Neural cell (in vitro differentiated cells): ENCODE data around the gene HMGXB4. TPM values are rescaled to one million over a fixed set of nuclear protein-coding genes. Genes with fewer than 3 reads are reported as not detected.

ENCODE experiments used
- H2AFZ ChIP-seq: fragments of 200-600, 300-800 bp; sonication (generic), shearing (Covaris generic); 2 replicates; pipeline ENCODE4 v1.6.0; 2014; ENCODE audit warnings: low read depth, mild to moderate bottlenecking, antibody characterized with exemption, low read length, moderate library complexity
- H3F3A ChIP-seq: fragments of 200-600 bp; shearing (Covaris generic); 2 replicates; pipeline ENCODE4 v1.6.1; 2016; ENCODE audit warnings: mild to moderate bottlenecking, moderate library complexity, mixed read lengths, antibody characterized with exemption, low read length; ENCODE audit not compliant: insufficient read depth, poor library complexity, severe bottlenecking
- H3K27ac ChIP-seq: fragments of 200-600, 300-800 bp; sonication (generic), shearing (Covaris generic); 2 replicates; pipeline ENCODE4 v1.5.1; 2014; ENCODE audit warnings: mild to moderate bottlenecking, low read length, moderate library complexity
- H3K27me3 ChIP-seq: fragments of 300-800, 200-600 bp; sonication (generic), shearing (Covaris generic); 2 replicates; pipeline ENCODE4 v1.6.0; 2014; ENCODE audit warnings: mild to moderate bottlenecking, low read depth, low read length, moderate library complexity; ENCODE audit not compliant: insufficient read depth
- H3K36me3 ChIP-seq: fragments of 300-800, 200-600 bp; sonication (generic), shearing (Covaris generic); 2 replicates; pipeline ENCODE4 v1.5.1; 2014; ENCODE audit warnings: mild to moderate bottlenecking, antibody characterized with exemption, low read length, moderate library complexity; ENCODE audit not compliant: insufficient read depth
- H3K4me2 ChIP-seq: fragments of 300-800, 200-600 bp; sonication (generic), shearing (Covaris generic); 2 replicates; pipeline ENCODE4 v1.6.0; 2014; ENCODE audit warnings: mild to moderate bottlenecking, low read length
- H3K4me3 ChIP-seq: fragments of 300-800, 200-600 bp; sonication (generic), shearing (Covaris generic); 2 replicates; pipeline ENCODE4 v1.5.1; 2014; ENCODE audit warnings: mild to moderate bottlenecking, low read length, moderate library complexity
- H3K79me2 ChIP-seq: fragments of 200-600 bp; shearing (Covaris generic); replicated peaks from 2 replicates; pipeline ENCODE4 v1.6.0; 2014; ENCODE audit warnings: mild to moderate bottlenecking, low read length, moderate library complexity; ENCODE audit not compliant: insufficient read depth
- H3K9ac ChIP-seq: fragments of 300-800, 200-600 bp; sonication (generic), shearing (Covaris generic); 2 replicates; pipeline ENCODE4 v1.6.1; 2016; ENCODE audit warnings: mild to moderate bottlenecking, low read length, mixed read lengths
- H3K9me2 ChIP-seq: fragments of 200-600 bp; shearing (Covaris generic); 2 replicates; pipeline ENCODE4 v1.6.1; 2016; ENCODE audit warnings: mild to moderate bottlenecking, low read length, mixed read lengths; ENCODE audit not compliant: insufficient read depth
- H3K9me3 ChIP-seq: fragments of 200-600, 300-800 bp; sonication (generic), shearing (Covaris generic); 2 replicates; pipeline ENCODE4 v1.6.1; 2016; ENCODE audit warnings: mild to moderate bottlenecking, mixed run types, low read length, moderate library complexity, mixed read lengths
- H4K20me1 ChIP-seq: fragments of 200-600 bp; shearing (Covaris generic); 2 replicates; pipeline ENCODE4 v1.6.1; 2016; ENCODE audit warnings: mild to moderate bottlenecking, mixed run types; ENCODE audit not compliant: insufficient read depth
- CTCF ChIP-seq: fragments of 450-650 bp; IDR thresholded peaks from 2 replicates; pipeline ENCODE4 v1.5.1; 2014; ENCODE audit warnings: antibody characterized with exemption, mild to moderate bottlenecking, moderate library complexity; ENCODE audit not compliant: poor library complexity, severe bottlenecking
- EP300 ChIP-seq: fragments of 450-650 bp; conservative IDR thresholded peaks from 2 replicates; pipeline ENCODE4 v1.6.1; 2014; ENCODE audit warnings: antibody characterized with exemption, mild to moderate bottlenecking, moderate library complexity; ENCODE audit not compliant: poor library complexity, severe bottlenecking
- EZH2 ChIP-seq: fragments of 200-600, 300-800 bp; shearing (Covaris generic), sonication (generic); IDR thresholded peaks from 2 replicates; pipeline ENCODE4 v1.6.1; 2014; ENCODE audit warnings: antibody characterized with exemption, low read length, borderline replicate concordance, mild to moderate bottlenecking; ENCODE audit not compliant: insufficient read depth, poor library complexity, severe bottlenecking
- MXI1 ChIP-seq: fragments of 450-650 bp; conservative IDR thresholded peaks from 2 replicates; pipeline ENCODE4 v1.6.1; 2014; ENCODE audit warnings: antibody characterized with exemption, mild to moderate bottlenecking; ENCODE audit not compliant: poor library complexity, severe bottlenecking
- POLR2AphosphoS5 ChIP-seq: IDR thresholded peaks from 2 replicates; pipeline ENCODE4 v1.6.1; 2012
- RAD21 ChIP-seq: fragments of 450-650 bp; conservative IDR thresholded peaks from 2 replicates; pipeline ENCODE4 v1.6.1; 2014; ENCODE audit warnings: antibody characterized with exemption, mild to moderate bottlenecking, moderate library complexity
- SMC3 ChIP-seq: fragments of 450-650 bp; conservative IDR thresholded peaks from 2 replicates; pipeline ENCODE4 v1.6.1; 2014; ENCODE audit warnings: antibody characterized with exemption, mild to moderate bottlenecking, moderate library complexity; ENCODE audit not compliant: poor library complexity
- TAF1 ChIP-seq: IDR thresholded peaks from 2 replicates; pipeline ENCODE4 v1.6.1; 2012; ENCODE audit warnings: low read depth
- polyA plus RNA-seq: library from polyadenylated mRNA; depleted of rRNA; stranded (reverse); fragments of >200 nt; gene quantifications from 2 replicates; pipeline ENCODE4 v1.2.3, GENCODE V29; 2014
- TF ChIP-seq, protein P1 (sequence below): IDR thresholded peaks from 2 replicates; pipeline ENCODE4 v1.6.1; 2012; ENCODE audit warnings: borderline replicate concordance

The HMGXB4 gene
- polyA plus RNA-seq, 1 donor from 2014 or later: 20.0 TPM

- no peak overlapping the region for H3K4me3 ChIP-seq
- H3K27me3 ChIP-seq: no peaks in the 10 kb centered on the region
- no peaks in the 10 kb centered on the region for H3K9me2 ChIP-seq
- H3K36me3 ChIP-seq: no peaks in the 10 kb centered on the region
- no peaks in the 10 kb centered on the region for H3K79me2 ChIP-seq
- H2AFZ ChIP-seq: no peak overlapping the region
- no peaks in the 10 kb centered on the region for H4K20me1 ChIP-seq
- H3K4me2 ChIP-seq: no peak overlapping the region
- H3K9me3 ChIP-seq: no peaks in the 10 kb centered on the region
- no peak overlapping the region for H3K27ac ChIP-seq
- no peak overlapping the region for H3K9ac ChIP-seq
- H3F3A ChIP-seq: no peaks in the 10 kb centered on the region
- TF ChIP-seq POLR2AphosphoS5 (no peak), MXI1 (peak; percentile 7)
Measured at GRCh38 chr22:35312198-35313059, 55.1 kb downstream of the HMGXB4 start.

DNA sequence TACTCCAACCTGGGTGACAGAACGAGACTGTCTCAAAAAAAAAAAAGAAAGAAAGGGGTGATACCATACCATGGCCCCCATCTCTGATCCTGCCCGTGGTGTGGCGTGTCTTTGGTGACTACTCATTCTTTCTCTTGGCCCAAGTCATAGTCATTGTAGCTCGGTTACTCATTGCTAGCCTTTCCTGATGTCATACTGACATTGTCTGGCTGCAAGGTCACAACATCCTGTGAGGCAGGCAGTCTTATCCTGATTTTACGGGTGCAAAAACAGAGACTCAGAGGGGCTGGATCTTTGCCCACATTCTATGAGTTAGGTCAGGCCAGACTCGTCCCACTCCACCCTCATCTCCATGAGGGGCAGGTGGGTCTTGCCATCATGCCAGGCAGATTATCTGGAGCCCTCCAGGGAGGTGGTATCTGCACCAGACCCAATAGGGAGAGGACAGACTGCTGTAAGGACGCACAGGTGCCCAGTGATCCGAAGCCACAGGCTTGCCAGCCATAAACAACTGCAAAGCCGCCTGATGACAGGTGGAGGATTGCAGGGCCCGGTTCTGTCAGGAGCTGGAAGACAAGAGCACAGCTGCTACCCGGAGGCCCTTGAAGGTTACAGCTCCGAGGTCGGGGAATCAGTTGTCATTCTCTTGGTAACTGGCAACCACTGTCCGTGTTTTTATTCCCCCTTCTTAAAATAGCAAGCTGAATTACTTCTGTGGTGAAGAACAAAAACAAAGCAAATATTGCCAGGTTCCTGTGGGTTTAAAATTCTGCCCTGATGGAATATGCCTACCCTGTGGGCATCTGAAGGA, 56.2 kb downstream of the HMGXB4 start:
- no peaks in the 10 kb centered on the region for H3F3A ChIP-seq
- no peak overlapping the region for H2AFZ ChIP-seq
- no peak for TF ChIP-seq SMC3
- no peak for TF ChIP-seq MXI1
- no peak for TF ChIP-seq RAD21
- TF ChIP-seq, protein P1, sequence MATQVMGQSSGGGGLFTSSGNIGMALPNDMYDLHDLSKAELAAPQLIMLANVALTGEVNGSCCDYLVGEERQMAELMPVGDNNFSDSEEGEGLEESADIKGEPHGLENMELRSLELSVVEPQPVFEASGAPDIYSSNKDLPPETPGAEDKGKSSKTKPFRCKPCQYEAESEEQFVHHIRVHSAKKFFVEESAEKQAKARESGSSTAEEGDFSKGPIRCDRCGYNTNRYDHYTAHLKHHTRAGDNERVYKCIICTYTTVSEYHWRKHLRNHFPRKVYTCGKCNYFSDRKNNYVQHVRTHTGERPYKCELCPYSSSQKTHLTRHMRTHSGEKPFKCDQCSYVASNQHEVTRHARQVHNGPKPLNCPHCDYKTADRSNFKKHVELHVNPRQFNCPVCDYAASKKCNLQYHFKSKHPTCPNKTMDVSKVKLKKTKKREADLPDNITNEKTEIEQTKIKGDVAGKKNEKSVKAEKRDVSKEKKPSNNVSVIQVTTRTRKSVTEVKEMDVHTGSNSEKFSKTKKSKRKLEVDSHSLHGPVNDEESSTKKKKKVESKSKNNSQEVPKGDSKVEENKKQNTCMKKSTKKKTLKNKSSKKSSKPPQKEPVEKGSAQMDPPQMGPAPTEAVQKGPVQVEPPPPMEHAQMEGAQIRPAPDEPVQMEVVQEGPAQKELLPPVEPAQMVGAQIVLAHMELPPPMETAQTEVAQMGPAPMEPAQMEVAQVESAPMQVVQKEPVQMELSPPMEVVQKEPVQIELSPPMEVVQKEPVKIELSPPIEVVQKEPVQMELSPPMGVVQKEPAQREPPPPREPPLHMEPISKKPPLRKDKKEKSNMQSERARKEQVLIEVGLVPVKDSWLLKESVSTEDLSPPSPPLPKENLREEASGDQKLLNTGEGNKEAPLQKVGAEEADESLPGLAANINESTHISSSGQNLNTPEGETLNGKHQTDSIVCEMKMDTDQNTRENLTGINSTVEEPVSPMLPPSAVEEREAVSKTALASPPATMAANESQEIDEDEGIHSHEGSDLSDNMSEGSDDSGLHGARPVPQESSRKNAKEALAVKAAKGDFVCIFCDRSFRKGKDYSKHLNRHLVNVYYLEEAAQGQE: no peak
- no peak for TF ChIP-seq EP300
- TF ChIP-seq EZH2: no peak
- no peak for TF ChIP-seq POLR2AphosphoS5
- no peak for TF ChIP-seq CTCF
- no peak for TF ChIP-seq TAF1
- no peaks in the 10 kb centered on the region for H3K27me3 ChIP-seq
- no peak overlapping the region for H3K4me2 ChIP-seq
- H4K20me1 ChIP-seq: no peaks in the 10 kb centered on the region
- no peak overlapping the region for H3K9ac ChIP-seq
- no peak overlapping the region for H3K4me3 ChIP-seq
- H3K36me3 ChIP-seq: no peaks in the 10 kb centered on the region
- H3K79me2 ChIP-seq: no peaks in the 10 kb centered on the region
- H3K9me2 ChIP-seq: no peaks in the 10 kb centered on the region
- no peak overlapping the region for H3K27ac ChIP-seq
- no peaks in the 10 kb centered on the region for H3K9me3 ChIP-seq
